HG02973 (cell line): ENCODE results near the gene MUCL3.
"Not testable (repeated sequence)": the region's sequence is repeated elsewhere in the genome, so short reads cannot be mapped to it uniquely, and the experiment has no call there.

ENCODE experiments used
- ATAC-seq: cut with Tn5 transposase; IDR thresholded peaks from one replicate; pipeline ENCODE4 v1.9.1; 2021; ENCODE audit warnings: moderate library complexity; ENCODE audit not compliant: unreplicated experiment

MUCL3 gene

GRCh38 chr6:30979141-30979540, 38.4 kb downstream of the MUCL3 start:
- ATAC-seq, result no peak

GRCh38 chr6:30979690-30980089, 38.9 kb downstream of the MUCL3 start:
- ATAC-seq, result no peak

- no peak for ATAC-seq
Observed at GRCh38 chr6:30981942-30982772, 41.4 kb downstream of the MUCL3 start.

- ATAC-seq, result no peak
Observed at GRCh38 chr6:30983439-30983838, 42.7 kb downstream of the MUCL3 start, which contains the start of gene MUC21. Gene MUC21 (plus strand): TSS chr6:30983718. CDS start chr6:30983959, 241 bp downstream.

GRCh38 chr6:30985490-30985889, 44.7 kb downstream of the MUCL3 start:
- no peak for ATAC-seq

GRCh38 chr6:30987304-30987703, 46.5 kb downstream of the MUCL3 start:
- no peak for ATAC-seq

- no peak for ATAC-seq
Observed at GRCh38 chr6:30988209-30988825, 47.5 kb downstream of the MUCL3 start.

- no peak for ATAC-seq
Observed at GRCh38 chr6:30990422-30991086, 49.8 kb downstream of the MUCL3 start.

- ATAC-seq, result no peak
Observed at GRCh38 chr6:30991891-30992290, 51.1 kb downstream of the MUCL3 start.

- ATAC-seq, result no peak
Observed at GRCh38 chr6:30997301-30997700, 56.5 kb downstream of the MUCL3 start.

- no peak for ATAC-seq
Observed at GRCh38 chr6:30998785-30999184, 58.0 kb downstream of the MUCL3 start.

GRCh38 chr6:31000067-31000860, 59.5 kb downstream of the MUCL3 start:
- not testable (repeated sequence) for ATAC-seq

GRCh38 chr6:31001281-31001888, 60.6 kb downstream of the MUCL3 start:
- ATAC-seq, result no peak

- ATAC-seq, result no peak
Observed at GRCh38 chr6:31002471-31002870, 61.7 kb downstream of the MUCL3 start.
